Thoracic aorta (tissue), 2 donors: ENCODE measurements around the gene TMEM161A. TPM values are rescaled to one million over a fixed set of nuclear protein-coding genes. Genes with fewer than 3 reads are reported as not detected.
"Not testable (repeated sequence)": the region's sequence is repeated elsewhere in the genome, so short reads cannot be mapped to it uniquely, and the experiment has no call there.

ENCODE experiments used
- ATAC-seq: fragments of 150-250 bp; one replicate; pipeline ENCODE4 v1.8.0; 2017; ENCODE audit warnings: low read depth; ENCODE audit not compliant: insufficient number of reproducible peaks, low FRiP score
- DNase-seq: peaks from one replicate; pipeline ENCODE4 v3.0.0-alpha.2; 2020; ENCODE audit warnings: low spot score
- H3K27ac ChIP-seq, 2 donors: fragments of 200-600 bp; sonication (generic); 1 replicate in 1 of 2; 2 replicates in 1 of 2; pipeline ENCODE4 v1.5.1; 2016; ENCODE audit warnings: mild to moderate bottlenecking in 2 of 2, moderate library complexity in 2 of 2
- H3K27me3 ChIP-seq: fragments of 200-600 bp; sonication (generic); replicated peaks from 2 replicates; pipeline ENCODE4 v1.6.0; 2016; ENCODE audit warnings: mild to moderate bottlenecking; ENCODE audit not compliant: insufficient read depth
- H3K36me3 ChIP-seq: fragments of 200-600 bp; sonication (generic); one replicate; pipeline ENCODE4 v1.5.1; 2016
- H3K4me1 ChIP-seq, 2 donors: fragments of 200-600 bp; sonication (generic); 1 replicate in 1 of 2; 2 replicates in 1 of 2; pipeline versions ENCODE4 v1.5.1 to v1.6.0; 2016; ENCODE audit warnings: low read depth in 2 of 2, mild to moderate bottlenecking in 1 of 2; ENCODE audit not compliant: control insufficient read depth in 1 of 2
- H3K4me3 ChIP-seq: fragments of 200-600 bp; sonication (generic); 2 replicates; pipeline ENCODE4 v1.5.1; 2016; ENCODE audit warnings: mild to moderate bottlenecking
- H3K9me3 ChIP-seq: fragments of 200-600 bp; sonication (generic); 2 replicates; pipeline ENCODE4 v1.5.1; 2016
- CTCF ChIP-seq: fragments of 200-600 bp; sonication (generic); IDR thresholded peaks from one replicate; pipeline ENCODE4 v1.5.1; 2019; ENCODE audit warnings: antibody characterized with exemption
- total RNA-seq, 2 donors: library from RNA; depleted of rRNA; stranded (reverse); fragments of >200 nt; gene quantifications; one replicate each; pipeline versions ENCODE4 v1.1.0 to v1.2.3, GENCODE V29; 2016

The TMEM161A gene
- total RNA-seq, 2 donors from 2014 or later, result 13.8 to 14.4 TPM

GRCh38 chr19:19111967-19112580, 26.2 kb downstream of the TMEM161A start:
- Histone ChIP-seq H3K4me1 (peaks cover 0 to 19% of the 10 kb centered on the region in 2 donors), H3K9me3 (no peaks in the 10 kb centered on the region), H3K4me3 (no peak overlapping the region), H3K36me3 (no peaks in the 10 kb centered on the region), H3K27ac (no peak overlapping the region), H3K27me3 (no peaks in the 10 kb centered on the region)
- ATAC-seq (no peak), DNase-seq (no peak)
- no peak for TF ChIP-seq CTCF

- Histone ChIP-seq H3K4me3 (no peak overlapping the region), H3K27ac (no peak overlapping the region), H3K36me3 (no peaks in the 10 kb centered on the region), H3K4me1 (peaks cover 0 to 19% of the 10 kb centered on the region in 2 donors), H3K9me3 (no peaks in the 10 kb centered on the region), H3K27me3 (no peaks in the 10 kb centered on the region)
- DNase-seq (no peak), ATAC-seq (no peak)
- no peak for TF ChIP-seq CTCF
These were observed 27.0 kb downstream of the TMEM161A start for GRCh38 chr19:19111136-19111835.

- DNase-seq (no peak), ATAC-seq (no peak)
- Histone ChIP-seq H3K4me3 (peak overlapping the region; percentile 33), H3K4me1 (peaks cover 0 to 19% of the 10 kb centered on the region in 2 donors), H3K27ac (no peak overlapping the region), H3K27me3 (no peaks in the 10 kb centered on the region), H3K9me3 (no peaks in the 10 kb centered on the region), H3K36me3 (no peaks in the 10 kb centered on the region)
- peak; percentile 18 for TF ChIP-seq CTCF
These were observed 27.7 kb downstream of the TMEM161A start for GRCh38 chr19:19110410-19111135.

- no peak for TF ChIP-seq CTCF
- no peaks in the 10 kb centered on the region for H3K9me3 ChIP-seq
- no peaks in the 10 kb centered on the region for H3K36me3 ChIP-seq
- no peak overlapping the region for H3K4me3 ChIP-seq
- no peak for DNase-seq
- H3K27ac ChIP-seq, result no peak overlapping the region
- ATAC-seq, result no peak
- peaks cover 0 to 19% of the 10 kb centered on the region in 2 donors for H3K4me1 ChIP-seq
- no peaks in the 10 kb centered on the region for H3K27me3 ChIP-seq
These were observed 28.7 kb downstream of the TMEM161A start for GRCh38 chr19:19109601-19110000.

GRCh38 chr19:19107654-19108053, 30.6 kb downstream of the TMEM161A start:
- Histone ChIP-seq H3K36me3 (no peaks in the 10 kb centered on the region), H3K27me3 (no peaks in the 10 kb centered on the region), H3K4me3 (no peak overlapping the region), H3K4me1 (peaks cover 0 to 19% of the 10 kb centered on the region in 2 donors), H3K9me3 (no peaks in the 10 kb centered on the region), H3K27ac (no peak overlapping the region)
- TF ChIP-seq CTCF, result no peak
- DNase-seq (no peak), ATAC-seq (no peak)

- ATAC-seq, H3K9me3 ChIP-seq, H3K4me3 ChIP-seq, H3K36me3 ChIP-seq, H3K27ac ChIP-seq, H3K27me3 ChIP-seq, DNase-seq: not testable (repeated sequence)
- H3K4me1 ChIP-seq, result peaks cover 0 to 19% of the 10 kb centered on the region in 2 donors
These were observed 31.3 kb downstream of the TMEM161A start for GRCh38 chr19:19106938-19107337.
